G401 (cell line): ENCODE measurements around the gene RAD18. TPM values are rescaled to one million over a fixed set of nuclear protein-coding genes. Genes with fewer than 3 reads are reported as not detected.

Experiments
- DNase-seq: peaks from one replicate; pipeline ENCODE4 v3.0.0-alpha.2; 2015; ENCODE audit warnings: low spot score
- in situ Hi-C: cut with HindIII; loops from 2 replicates; pipeline ENCODE4 v1.10.0; 2016; ENCODE audit warnings: low sequenced_read_pairs, mixed read lengths
- total RNA-seq: library from RNA; depleted of rRNA; stranded (reverse); fragments of >200 nt; shearing (Covaris generic); gene quantifications from 2 replicates; pipeline ENCODE4 v1.2.3, GENCODE V29; 2014

RAD18 gene
- total RNA-seq, 1 experiment from 2014 or later, result 29.5 TPM

DNA sequence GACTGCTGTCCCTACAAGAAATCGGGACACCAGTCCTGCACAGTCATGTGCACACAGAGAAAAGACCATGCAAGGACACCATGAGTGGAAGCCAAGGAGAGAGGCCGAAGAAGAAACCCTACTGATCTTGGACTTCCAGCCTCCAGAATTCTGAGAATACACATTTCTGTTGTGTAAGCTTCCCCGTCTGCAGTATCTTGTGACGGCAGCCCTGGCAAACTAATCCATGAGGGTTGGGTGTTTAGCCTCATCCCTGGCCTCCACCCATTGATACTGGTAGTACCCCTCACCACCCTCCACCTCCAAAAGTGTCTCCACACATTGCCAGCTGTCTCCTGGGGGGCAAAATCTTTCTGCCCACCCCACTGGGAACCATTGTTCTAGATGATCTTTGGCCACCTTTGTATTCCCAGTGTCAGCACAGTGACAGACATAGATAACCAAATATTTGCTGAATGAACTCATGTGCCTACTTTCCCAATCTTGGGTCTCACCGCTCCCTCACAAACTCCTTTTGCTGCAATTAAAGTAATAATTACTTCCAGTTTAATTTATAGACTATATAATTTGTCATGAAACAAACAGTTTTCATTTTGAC is 83.8 kb downstream of the RAD18 start:
- no peak for DNase-seq
- in situ Hi-C loops, result no loop called here

DNA sequence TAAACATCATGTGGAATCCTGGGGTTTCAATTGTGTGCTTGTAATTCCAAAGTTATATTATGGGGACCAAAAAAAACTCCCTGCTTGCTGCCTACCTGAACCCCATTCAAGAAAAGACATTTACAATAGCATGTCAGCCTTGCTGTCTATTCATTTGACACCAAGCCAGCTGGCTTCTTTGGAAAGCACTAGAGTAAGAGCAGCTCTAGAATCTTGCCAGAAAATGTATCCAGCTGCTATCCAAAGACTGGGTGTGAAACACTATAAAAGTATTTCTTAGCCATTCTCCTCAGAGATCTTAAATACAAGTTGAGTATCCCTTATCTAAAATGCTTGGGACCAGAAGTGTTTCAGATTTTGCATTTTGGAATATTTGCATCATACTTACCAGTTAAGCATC is 87.4 kb downstream of the RAD18 start:
- DNase-seq, result peak; percentile 7
- in situ Hi-C loops, result no loop called here

DNA sequence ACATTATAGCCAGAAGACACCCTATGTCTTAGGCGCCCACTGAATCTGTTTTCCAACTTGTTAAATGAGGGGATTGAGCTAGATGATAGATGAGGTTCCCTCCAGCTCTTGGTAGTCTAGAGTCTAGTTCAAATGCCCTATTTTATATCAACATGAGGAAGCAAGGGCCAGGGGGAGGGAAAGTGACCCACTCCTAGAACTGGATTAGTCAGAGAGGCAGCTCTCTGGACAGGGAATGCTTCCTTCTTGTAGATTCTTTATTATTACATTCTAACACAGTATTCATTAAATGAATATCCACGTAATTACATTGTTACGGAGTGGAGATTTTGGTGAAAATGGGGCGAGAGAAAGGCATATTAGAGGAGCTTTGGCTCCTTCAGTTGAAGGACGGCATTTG is 89.5 kb downstream of the RAD18 start:
- in situ Hi-C loops, result no loop called here
- DNase-seq, result no peak

DNA sequence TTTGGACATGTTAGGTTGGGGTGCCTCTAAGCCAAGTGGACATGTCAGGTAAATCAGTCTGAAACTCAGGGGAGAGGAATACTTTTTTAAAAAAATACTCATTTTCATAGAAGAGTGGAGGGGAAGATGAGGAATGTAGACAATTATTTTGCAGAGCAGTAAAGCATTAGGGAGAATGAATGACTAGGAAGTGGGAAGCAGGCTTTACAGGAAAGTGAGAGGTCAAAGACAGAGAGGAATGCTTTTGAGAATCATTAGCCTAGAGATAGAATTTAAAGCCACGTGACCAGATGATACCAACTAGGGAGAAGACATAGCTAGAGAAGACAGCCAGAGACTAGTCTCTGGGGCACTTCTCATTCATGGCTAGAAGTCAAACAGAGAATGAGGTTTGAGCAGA is 91.0 kb downstream of the RAD18 start:
- in situ Hi-C loops, result no loop called here
- DNase-seq, result no peak

- no peak for DNase-seq
- in situ Hi-C loops, result no loop called here
Measured at GRCh38 chr3:8871306-8871705, 92.0 kb downstream of the RAD18 start.

GRCh38 chr3:8870134-8870533 is 93.1 kb downstream of the RAD18 start:
- in situ Hi-C loops, result no loop called here
- no peak for DNase-seq

GRCh38 chr3:8869613-8870012 is 93.7 kb downstream of the RAD18 start:
- in situ Hi-C loops, result no loop called here
- no peak for DNase-seq

GRCh38 chr3:8868996-8869395 is 94.3 kb downstream of the RAD18 start:
- no peak for DNase-seq
- in situ Hi-C loops, result no loop called here

DNA sequence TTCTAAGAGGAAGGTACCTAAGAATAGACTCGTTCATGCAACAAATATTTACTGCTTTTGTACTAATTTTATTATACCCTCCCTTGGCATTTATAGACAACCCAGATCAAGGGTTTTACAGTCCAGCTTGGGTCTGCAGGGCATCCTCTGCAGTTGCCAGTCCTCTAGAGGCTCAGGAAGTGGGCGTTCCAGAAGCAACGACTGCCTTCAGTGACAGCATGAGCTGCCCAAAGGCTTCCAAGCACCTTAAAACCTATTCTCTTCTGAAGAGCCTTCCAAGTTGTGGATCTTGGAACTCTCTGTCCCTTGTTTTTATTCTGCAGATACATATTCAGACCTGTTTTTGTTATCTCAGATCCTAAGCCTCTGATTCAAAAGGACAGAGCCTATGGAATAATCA is 95.6 kb downstream of the RAD18 start:
- in situ Hi-C loops, result no loop called here
- no peak for DNase-seq

- in situ Hi-C loops, result no loop called here
- no peak for DNase-seq
Measured at GRCh38 chr3:8865697-8866096, 97.6 kb downstream of the RAD18 start.

- no peak for DNase-seq
Measured at GRCh38 chr3:8864402-8865350, 98.6 kb downstream of the RAD18 start.

GRCh38 chr3:8863891-8864290 is 99.4 kb downstream of the RAD18 start:
- no peak for DNase-seq
- in situ Hi-C loops, result no loop called here

More at GRCh38 chr3:8864402-8865350, 98.6 kb downstream of the RAD18 start:
- in situ Hi-C loops, result no loop called here

GRCh38 chr3:8857720-8858367 is 105.4 kb downstream of the RAD18 start:
- DNase-seq, result no peak
- in situ Hi-C loops, result no loop called here

- no peak for DNase-seq
- in situ Hi-C loops, result no loop called here
Measured at GRCh38 chr3:8856721-8857120, 106.6 kb downstream of the RAD18 start.

- in situ Hi-C loops, result no loop called here
- DNase-seq, result no peak
Measured at GRCh38 chr3:8856071-8856470, 107.2 kb downstream of the RAD18 start.

- in situ Hi-C loops, result no loop called here
- no peak for DNase-seq
Measured at GRCh38 chr3:8854656-8855055, 108.6 kb downstream of the RAD18 start.

GRCh38 chr3:8853081-8853480 is 110.2 kb downstream of the RAD18 start:
- in situ Hi-C loops, result no loop called here
- DNase-seq, result no peak

DNA sequence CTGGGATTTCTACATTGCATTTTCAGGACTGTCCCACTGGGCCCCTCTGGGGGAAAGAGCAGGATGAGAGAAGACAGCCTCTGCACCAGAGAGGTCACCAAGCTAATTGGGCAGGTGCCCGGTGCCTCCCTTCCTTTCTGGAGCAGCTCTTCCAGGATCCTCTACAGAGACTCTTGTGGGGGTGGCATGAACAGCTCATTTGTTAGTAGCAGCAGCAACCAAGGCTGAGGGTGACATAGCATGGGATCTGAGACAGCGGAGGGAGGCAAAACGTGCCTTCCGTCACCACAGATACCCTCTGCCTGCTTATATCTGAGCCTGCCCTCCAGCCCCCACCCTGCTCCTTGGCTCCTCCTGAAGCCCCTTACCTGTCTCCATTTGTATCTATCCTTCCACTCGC is 110.8 kb downstream of the RAD18 start:
- in situ Hi-C loops, result no loop called here
- no peak for DNase-seq

GRCh38 chr3:8851703-8852102 is 111.6 kb downstream of the RAD18 start:
- in situ Hi-C loops, result no loop called here
- no peak for DNase-seq

- in situ Hi-C loops, result no loop called here
- DNase-seq, result no peak
Measured at GRCh38 chr3:8848696-8849131, 114.6 kb downstream of the RAD18 start.
